Endodermal cell (in vitro differentiated cells): ENCODE measurements around the gene MYOC. TPM values are rescaled to one million over a fixed set of nuclear protein-coding genes. Genes with fewer than 3 reads are reported as not detected.

ENCODE experiments used
- DNase-seq: peaks from one replicate; pipeline ENCODE4 v3.0.0-alpha.2; 2017
- H3K27ac ChIP-seq: 2 replicates; pipeline ENCODE4 v1.5.1; 2013; ENCODE audit warnings: mild to moderate bottlenecking, low read depth, low read length, moderate library complexity
- H3K27me3 ChIP-seq: 2 replicates; pipeline ENCODE4 v1.6.1; 2013; ENCODE audit warnings: mild to moderate bottlenecking, low read length, moderate library complexity; ENCODE audit not compliant: insufficient read depth, control insufficient read depth, poor library complexity, severe bottlenecking
- H3K36me3 ChIP-seq: 2 replicates; pipeline ENCODE4 v1.7.0; 2013; ENCODE audit warnings: mild to moderate bottlenecking, low read length, moderate library complexity; ENCODE audit not compliant: control insufficient read depth, insufficient read depth
- H3K4me1 ChIP-seq: one replicate; pipeline ENCODE4 v1.7.0; 2013; ENCODE audit warnings: low read length; ENCODE audit not compliant: control insufficient read depth, insufficient read depth
- H3K4me3 ChIP-seq: 2 replicates; pipeline ENCODE4 v1.5.1; 2013; ENCODE audit warnings: mild to moderate bottlenecking, low read length, moderate library complexity
- H3K9ac ChIP-seq: 2 replicates; pipeline ENCODE4 v1.6.1; 2013; ENCODE audit warnings: mild to moderate bottlenecking, low read length, moderate library complexity; ENCODE audit not compliant: poor library complexity, severe bottlenecking; ENCODE audit errors: extremely low read depth
- H3K9me3 ChIP-seq: 2 replicates; pipeline ENCODE4 v1.6.1; 2013; ENCODE audit warnings: mild to moderate bottlenecking, low read length, moderate library complexity; ENCODE audit not compliant: control insufficient read depth
- H3K27ac Mint-ChIP-seq: 2 replicates; pipeline ENCODE4 v1.8.0; 2020; ENCODE audit warnings: mixed read lengths
- H3K27me3 Mint-ChIP-seq: 2 replicates; pipeline ENCODE4 v1.8.0; 2021; ENCODE audit warnings: mild to moderate bottlenecking, mixed read lengths; ENCODE audit not compliant: insufficient read depth
- H3K36me3 Mint-ChIP-seq: 2 replicates; pipeline ENCODE4 v1.8.0; 2020; ENCODE audit warnings: low read depth, mixed read lengths
- H3K4me1 Mint-ChIP-seq: 2 replicates; pipeline ENCODE4 v1.8.0; 2020; ENCODE audit warnings: mixed read lengths
- H3K4me3 Mint-ChIP-seq: 2 replicates; pipeline ENCODE4 v1.8.0; 2020; ENCODE audit warnings: mild to moderate bottlenecking, moderate library complexity, mixed read lengths
- H3K9me3 Mint-ChIP-seq: 2 replicates; pipeline ENCODE4 v1.8.0; 2020; ENCODE audit warnings: mild to moderate bottlenecking, mixed read lengths
- WGBS, 2 experiments: methylation state at CpG; one replicate each; pipeline versions ENCODE4 v1.1.5 to v1.1.7; 2013; ENCODE audit warnings: missing lambda C conversion rate in 2 of 2, mixed read lengths in 1 of 2; ENCODE audit not compliant: insufficient coverage in 1 of 2, insufficient read length in 1 of 2; 5-methylcytosine and 5-hydroxymethylcytosine counted together
- total RNA-seq, 2 donors: library from RNA; stranded (reverse); fragmentation: NEBNext Ultra II Directional in 1 of 2; extraction: Animal tissue kit (Norgen Biotek cat#: 25700) in 1 of 2; gene quantifications; 2 replicates in 1 of 2; 3 replicates in 1 of 2; pipeline ENCODE4 v1.2.1, GENCODE V29; 2021
- TF ChIP-seq, protein P1 (sequence below): fragments of 200-600 bp; sonication (generic); conservative IDR thresholded peaks from 2 replicates; pipeline ENCODE4 v1.5.0; 2021; ENCODE audit warnings: antibody characterized with exemption, mild to moderate bottlenecking

MYOC gene
- total RNA-seq, 2 donors from 2014 or later: not detected

GRCh38 chr1:171627020-171627419, 25.5 kb downstream of the MYOC start:
- Histone ChIP-seq H3K36me3 (no peaks in the 10 kb centered on the region), H3K27me3 (no peaks in the 10 kb centered on the region), H3K27ac (no peak overlapping the region), H3K9ac (no peak overlapping the region), H3K4me3 (no peak overlapping the region), H3K4me1 (no peaks in the 10 kb centered on the region), H3K9me3 (peaks cover 4% of the 10 kb centered on the region)
- no peak for DNase-seq
- Mint-ChIP-seq H3K4me1 (no peaks in the 10 kb centered on the region), H3K9me3 (peaks cover under 1% of the 10 kb centered on the region), H3K27me3 (no peaks in the 10 kb centered on the region), H3K36me3 (no peaks in the 10 kb centered on the region), H3K27ac (no peak overlapping the region), H3K4me3 (no peak overlapping the region)
- 0 to 72% methylated on average over 1 to 5 of the region's 5 CpGs for WGBS, 2 experiments
- TF ChIP-seq, protein P1, sequence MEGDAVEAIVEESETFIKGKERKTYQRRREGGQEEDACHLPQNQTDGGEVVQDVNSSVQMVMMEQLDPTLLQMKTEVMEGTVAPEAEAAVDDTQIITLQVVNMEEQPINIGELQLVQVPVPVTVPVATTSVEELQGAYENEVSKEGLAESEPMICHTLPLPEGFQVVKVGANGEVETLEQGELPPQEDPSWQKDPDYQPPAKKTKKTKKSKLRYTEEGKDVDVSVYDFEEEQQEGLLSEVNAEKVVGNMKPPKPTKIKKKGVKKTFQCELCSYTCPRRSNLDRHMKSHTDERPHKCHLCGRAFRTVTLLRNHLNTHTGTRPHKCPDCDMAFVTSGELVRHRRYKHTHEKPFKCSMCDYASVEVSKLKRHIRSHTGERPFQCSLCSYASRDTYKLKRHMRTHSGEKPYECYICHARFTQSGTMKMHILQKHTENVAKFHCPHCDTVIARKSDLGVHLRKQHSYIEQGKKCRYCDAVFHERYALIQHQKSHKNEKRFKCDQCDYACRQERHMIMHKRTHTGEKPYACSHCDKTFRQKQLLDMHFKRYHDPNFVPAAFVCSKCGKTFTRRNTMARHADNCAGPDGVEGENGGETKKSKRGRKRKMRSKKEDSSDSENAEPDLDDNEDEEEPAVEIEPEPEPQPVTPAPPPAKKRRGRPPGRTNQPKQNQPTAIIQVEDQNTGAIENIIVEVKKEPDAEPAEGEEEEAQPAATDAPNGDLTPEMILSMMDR: no peak

GRCh38 chr1:171625225-171625624, 27.3 kb downstream of the MYOC start:
- Histone ChIP-seq H3K36me3 (no peaks in the 10 kb centered on the region), H3K9ac (no peak overlapping the region), H3K9me3 (no peaks in the 10 kb centered on the region), H3K4me3 (no peak overlapping the region), H3K27ac (no peak overlapping the region), H3K4me1 (no peaks in the 10 kb centered on the region), H3K27me3 (no peaks in the 10 kb centered on the region)
- no peak for DNase-seq
- no peaks in the 10 kb centered on the region for H3K27me3 Mint-ChIP-seq
- no peaks in the 10 kb centered on the region for H3K36me3 Mint-ChIP-seq
- TF ChIP-seq, protein P1: no peak
- WGBS, 2 experiments: 94% methylated on average over 1 of the region's 1 CpG; no CpG with 5 or more reads in 1 of the 2 experiments
- H3K9me3 Mint-ChIP-seq: no peaks in the 10 kb centered on the region
- H3K27ac Mint-ChIP-seq: no peak overlapping the region
- H3K4me1 Mint-ChIP-seq: no peaks in the 10 kb centered on the region
- no peak overlapping the region for H3K4me3 Mint-ChIP-seq

- Histone ChIP-seq H3K27me3 (no peaks in the 10 kb centered on the region), H3K27ac (no peak overlapping the region), H3K9ac (no peak overlapping the region), H3K4me3 (no peak overlapping the region), H3K9me3 (no peaks in the 10 kb centered on the region), H3K36me3 (no peaks in the 10 kb centered on the region), H3K4me1 (no peaks in the 10 kb centered on the region)
- Mint-ChIP-seq H3K4me1 (no peaks in the 10 kb centered on the region), H3K36me3 (no peaks in the 10 kb centered on the region), H3K9me3 (no peaks in the 10 kb centered on the region), H3K4me3 (no peak overlapping the region), H3K27ac (peak overlapping the region; percentile 40), H3K27me3 (no peaks in the 10 kb centered on the region)
- TF ChIP-seq, protein P1: no peak
- WGBS, 2 experiments: 93 to 94% methylated on average over 7 to 9 of the region's 9 CpGs
- no peak for DNase-seq
These were observed 28.7 kb downstream of the MYOC start for GRCh38 chr1:171623651-171624331.
